Neutrophil (primary cell): ENCODE results near the gene CLDN18.

Experiments
- H3K27ac ChIP-seq: fragments of 200-600 bp; sonication (generic); 2 replicates; pipeline ENCODE4 v1.5.1; 2016; ENCODE audit warnings: mild to moderate bottlenecking, moderate library complexity
- H3K27me3 ChIP-seq: fragments of 200-600 bp; sonication (generic); 2 replicates; pipeline ENCODE4 v1.6.0; 2016; ENCODE audit warnings: mild to moderate bottlenecking
- H3K36me3 ChIP-seq: fragments of 200-600 bp; sonication (generic); 2 replicates; pipeline ENCODE4 v1.5.1; 2017
- H3K4me1 ChIP-seq, 2 experiments: fragments of 200-600 bp in 1 of 2; sonication (generic) in 1 of 2; 1 replicate in 1 of 2; 2 replicates in 1 of 2; pipeline versions ENCODE4 v1.5.1 to v1.6.1; 2013 to 2016; ENCODE audit warnings: low read depth in 1 of 2, low read length in 1 of 2, mild to moderate bottlenecking in 1 of 2, moderate library complexity in 1 of 2; ENCODE audit not compliant: control insufficient read depth in 1 of 2, insufficient read depth in 1 of 2
- H3K4me3 ChIP-seq, 2 experiments: fragments of 200-600 bp in 1 of 2; sonication (generic) in 1 of 2; 1 replicate in 1 of 2; 2 replicates in 1 of 2; pipeline ENCODE4 v1.5.1; 2013 to 2016; ENCODE audit warnings: low read depth in 1 of 2, low read length in 1 of 2, mild to moderate bottlenecking in 1 of 2, moderate library complexity in 1 of 2
- H3K9me3 ChIP-seq: fragments of 200-600 bp; sonication (generic); 2 replicates; pipeline ENCODE4 v1.5.1; 2016
- TF ChIP-seq, protein P1 (sequence below): fragments of 200-600 bp; sonication (generic); IDR thresholded peaks from 2 replicates; pipeline ENCODE4 v1.5.1; 2016; ENCODE audit warnings: antibody characterized with exemption

Gene CLDN18

DNA sequence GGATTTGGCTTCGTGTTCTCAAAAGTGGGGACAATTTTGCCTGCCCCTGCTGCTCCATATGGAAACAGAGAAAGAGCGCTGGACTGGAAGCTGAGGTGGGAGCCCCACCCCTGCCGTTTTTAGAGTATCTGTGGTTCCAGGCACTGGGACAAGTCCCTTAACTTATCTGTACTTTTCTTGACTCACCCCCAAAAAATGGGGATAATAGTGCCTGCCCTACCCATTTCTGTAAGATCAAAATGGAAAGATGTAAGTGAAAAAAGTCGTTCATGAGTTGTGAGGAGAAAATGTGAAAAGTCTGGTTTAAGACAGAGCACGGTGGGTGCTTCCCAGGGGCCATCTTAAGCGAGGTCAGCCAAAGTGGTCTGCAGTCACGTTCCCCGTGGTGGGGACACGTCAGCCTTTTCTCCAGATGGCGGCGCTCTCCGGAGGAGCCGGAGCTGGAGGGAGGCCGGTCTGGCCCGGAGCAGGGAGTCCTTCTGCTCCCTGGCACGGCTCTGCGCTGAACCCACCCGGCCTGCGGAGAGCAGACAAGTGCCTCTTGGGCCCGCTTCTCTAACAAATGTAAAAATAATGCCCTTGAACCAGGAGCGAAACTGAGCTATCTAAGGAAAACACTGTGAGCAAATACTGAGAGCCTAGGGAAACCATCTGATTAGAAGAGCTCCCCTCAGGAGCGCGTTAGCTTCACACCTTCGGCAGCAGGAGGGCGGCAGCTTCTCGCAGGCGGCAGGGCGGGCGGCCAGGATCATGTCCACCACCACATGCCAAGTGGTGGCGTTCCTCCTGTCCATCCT lies at the start of gene CLDN18:
CLDN18 (plus strand) TSS at position 690 of the 797 bp plus-strand sequence; CDS start at position 751, 61 bp downstream.
- no peaks in the 10 kb centered on the region for H3K9me3 ChIP-seq
- TF ChIP-seq, protein P1, sequence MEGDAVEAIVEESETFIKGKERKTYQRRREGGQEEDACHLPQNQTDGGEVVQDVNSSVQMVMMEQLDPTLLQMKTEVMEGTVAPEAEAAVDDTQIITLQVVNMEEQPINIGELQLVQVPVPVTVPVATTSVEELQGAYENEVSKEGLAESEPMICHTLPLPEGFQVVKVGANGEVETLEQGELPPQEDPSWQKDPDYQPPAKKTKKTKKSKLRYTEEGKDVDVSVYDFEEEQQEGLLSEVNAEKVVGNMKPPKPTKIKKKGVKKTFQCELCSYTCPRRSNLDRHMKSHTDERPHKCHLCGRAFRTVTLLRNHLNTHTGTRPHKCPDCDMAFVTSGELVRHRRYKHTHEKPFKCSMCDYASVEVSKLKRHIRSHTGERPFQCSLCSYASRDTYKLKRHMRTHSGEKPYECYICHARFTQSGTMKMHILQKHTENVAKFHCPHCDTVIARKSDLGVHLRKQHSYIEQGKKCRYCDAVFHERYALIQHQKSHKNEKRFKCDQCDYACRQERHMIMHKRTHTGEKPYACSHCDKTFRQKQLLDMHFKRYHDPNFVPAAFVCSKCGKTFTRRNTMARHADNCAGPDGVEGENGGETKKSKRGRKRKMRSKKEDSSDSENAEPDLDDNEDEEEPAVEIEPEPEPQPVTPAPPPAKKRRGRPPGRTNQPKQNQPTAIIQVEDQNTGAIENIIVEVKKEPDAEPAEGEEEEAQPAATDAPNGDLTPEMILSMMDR = no peak

DNA sequence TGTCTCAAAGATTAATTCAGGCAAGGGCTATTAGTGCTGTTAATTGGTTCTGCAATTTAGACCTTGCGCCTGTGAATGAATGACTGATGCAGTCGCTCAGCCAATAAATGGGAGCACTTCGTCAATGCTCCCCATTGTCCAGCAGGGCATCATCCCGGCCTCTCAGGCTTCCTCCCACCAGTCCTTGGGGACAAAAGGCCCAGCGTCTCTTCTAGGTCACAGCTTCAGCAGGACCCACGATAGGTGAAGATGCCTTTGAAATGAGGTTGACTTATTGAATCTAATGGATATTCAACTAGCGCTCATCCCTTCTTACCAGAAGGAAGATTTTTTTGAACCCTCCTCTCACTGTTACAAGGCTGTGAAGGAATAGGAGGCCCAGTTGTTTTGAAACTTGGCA lies 47.7 kb upstream of the CLDN18 start:
- H3K27ac ChIP-seq = no peak overlapping the region
- no peaks in the 10 kb centered on the region for H3K9me3 ChIP-seq
- H3K4me1 ChIP-seq = no peaks in the 10 kb centered on the region
- H3K36me3 ChIP-seq = no peaks in the 10 kb centered on the region
- H3K27me3 ChIP-seq = peaks cover 43% of the 10 kb centered on the region
- no peak overlapping the region for H3K4me3 ChIP-seq
- TF ChIP-seq, protein P1 = no peak

More for the DNA sequence above, at the start of gene CLDN18:
- Histone ChIP-seq H3K36me3 (peaks cover 27% of the 10 kb centered on the region), H3K27ac (no peak within 1 kb of the TSS), H3K4me1 (no peaks in the 10 kb centered on the region), H3K4me3 (no peak within 1 kb of the TSS), H3K27me3 (no peaks in the 10 kb centered on the region)

DNA sequence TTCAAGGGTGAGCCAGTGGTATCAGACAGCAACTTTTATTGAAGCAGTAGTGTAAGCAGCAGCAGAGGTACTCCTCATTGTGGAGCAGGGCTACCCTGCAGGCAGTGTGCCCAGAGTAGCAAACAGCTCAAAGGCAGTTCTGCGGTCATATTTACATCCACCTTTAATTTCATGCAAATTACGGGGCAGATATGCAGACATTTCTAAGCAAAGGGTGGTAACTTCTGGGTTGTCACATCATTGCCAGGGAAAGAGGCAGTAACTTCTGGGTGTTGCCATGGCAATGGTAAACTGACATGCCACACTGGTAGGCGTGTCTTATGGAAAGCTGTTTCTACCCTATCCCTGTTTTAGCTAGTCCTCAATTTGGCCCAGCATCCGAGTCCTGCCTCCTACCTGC lies 46.5 kb upstream of the CLDN18 start:
- no peak overlapping the region for H3K27ac ChIP-seq
- peaks cover 31% of the 10 kb centered on the region for H3K27me3 ChIP-seq
- H3K4me3 ChIP-seq = no peak overlapping the region
- no peaks in the 10 kb centered on the region for H3K9me3 ChIP-seq
- no peaks in the 10 kb centered on the region for H3K36me3 ChIP-seq
- H3K4me1 ChIP-seq = no peaks in the 10 kb centered on the region
- TF ChIP-seq, protein P1 = no peak

DNA sequence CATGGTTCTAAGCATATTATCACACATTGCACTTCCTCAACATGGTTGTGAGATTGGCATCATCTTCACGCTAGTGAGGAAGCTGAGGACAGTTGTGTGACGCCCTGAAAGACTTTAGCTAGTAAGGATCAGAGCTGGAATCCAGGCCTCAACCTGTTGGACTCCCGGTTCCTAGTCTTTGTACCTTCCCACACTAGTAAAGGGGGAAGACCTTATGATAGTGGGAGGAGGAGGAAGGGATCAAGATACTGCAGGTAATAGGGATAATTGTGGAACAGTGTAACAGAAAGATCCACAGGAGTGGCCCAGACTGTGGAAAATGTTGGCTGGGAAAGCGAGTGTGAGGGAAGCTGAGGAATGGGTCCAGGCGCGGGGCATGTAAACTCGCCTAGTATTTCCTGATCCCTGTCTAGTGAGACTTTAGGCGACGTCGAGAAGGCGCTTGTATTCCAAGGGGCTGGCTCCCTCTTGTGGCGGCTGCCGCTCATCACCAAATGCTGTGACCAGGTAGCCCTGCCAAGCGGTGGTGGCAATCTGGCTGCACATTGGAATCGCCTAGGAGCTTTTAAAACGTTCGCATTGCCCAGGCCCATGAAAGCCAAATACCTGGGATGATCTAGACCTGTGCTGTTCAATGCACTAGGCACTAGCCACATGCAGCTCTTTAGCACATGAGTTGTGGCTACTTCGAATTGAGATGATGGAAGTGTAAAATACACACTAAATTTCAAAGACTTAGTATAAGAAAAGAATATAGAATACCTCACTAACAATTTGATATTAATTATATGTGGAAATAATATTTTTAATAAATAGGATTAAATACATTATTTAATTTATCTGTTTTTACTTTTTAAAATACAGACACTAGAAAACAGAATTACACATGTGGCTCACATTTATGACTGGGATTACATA lies 38.8 kb upstream of the CLDN18 start:
- Histone ChIP-seq H3K4me3 (no peak overlapping the region), H3K9me3 (no peaks in the 10 kb centered on the region), H3K36me3 (no peaks in the 10 kb centered on the region), H3K4me1 (no peaks in the 10 kb centered on the region), H3K27me3 (peaks cover 27% of the 10 kb centered on the region), H3K27ac (no peak overlapping the region)
- TF ChIP-seq, protein P1 = no peak

DNA sequence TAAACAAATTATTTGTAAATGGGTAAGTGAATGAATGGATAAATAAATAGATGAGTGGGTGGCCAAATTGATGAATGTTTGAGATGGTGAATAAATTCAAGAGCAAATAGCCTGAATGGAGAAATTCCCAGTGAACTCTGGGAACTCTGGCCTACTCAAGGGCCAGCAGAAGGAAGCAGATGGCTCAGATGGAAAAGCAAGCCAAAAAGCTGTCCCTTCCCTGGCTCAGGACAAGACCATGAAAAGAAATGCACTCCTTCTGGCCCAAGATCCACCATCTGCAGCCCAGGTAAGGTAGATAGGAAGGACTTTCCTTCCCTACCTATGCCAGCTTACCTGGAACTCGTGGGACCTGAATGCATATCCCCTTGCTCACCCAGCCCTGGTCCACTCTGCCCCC lies 37.6 kb upstream of the CLDN18 start:
- Histone ChIP-seq H3K4me3 (no peak overlapping the region), H3K27me3 (peaks cover 34% of the 10 kb centered on the region), H3K27ac (no peak overlapping the region), H3K36me3 (no peaks in the 10 kb centered on the region), H3K9me3 (no peaks in the 10 kb centered on the region), H3K4me1 (no peaks in the 10 kb centered on the region)
- TF ChIP-seq, protein P1 = no peak
